Bone marrow (tissue), 2 donors: ENCODE measurements around the gene KRT81.
"Not testable (repeated sequence)": the region's sequence is repeated elsewhere in the genome, so short reads cannot be mapped to it uniquely, and the experiment has no call there.

Source experiments
- DNase-seq, 2 donors: peaks; one replicate each; lab custom pipeline; 2025; lab: John Stamatoyannopoulos, UW

Gene KRT81

GRCh38 chr12:52274521-52275120, 16.7 kb downstream of the KRT81 start, which contains the start of gene KRT86:
Gene KRT86 (plus strand): TSS chr12:52274645. CDS start chr12:52301917, 27,272 bp downstream.
- DNase-seq = no peak

GRCh38 chr12:52271158-52271557, 20.2 kb downstream of the KRT81 start:
- DNase-seq = no peak

- no peak for DNase-seq
Measured at GRCh38 chr12:52270541-52271070, 20.7 kb downstream of the KRT81 start.

- no peak for DNase-seq
Measured at GRCh38 chr12:52268212-52268611, 23.1 kb downstream of the KRT81 start.

- DNase-seq = no peak
Measured at GRCh38 chr12:52267699-52268098, 23.6 kb downstream of the KRT81 start.

GRCh38 chr12:52267266-52267665, 24.1 kb downstream of the KRT81 start:
- no peak for DNase-seq

GRCh38 chr12:52266514-52266913, 24.8 kb downstream of the KRT81 start:
- DNase-seq = no peak

- DNase-seq = no peak
Measured at GRCh38 chr12:52264435-52264825, 26.9 kb downstream of the KRT81 start.

GRCh38 chr12:52263761-52264434, 27.4 kb downstream of the KRT81 start:
- DNase-seq = no peak

- no peak for DNase-seq
Measured at GRCh38 chr12:52262286-52262685, 29.0 kb downstream of the KRT81 start.

GRCh38 chr12:52261208-52261484, 30.2 kb downstream of the KRT81 start:
- DNase-seq = no peak

- peak in 1 of 2 donors; percentile 72 for DNase-seq
Measured at GRCh38 chr12:52260361-52261207, 30.8 kb downstream of the KRT81 start.

- DNase-seq = peak in 1 of 2 donors; percentile 12
Measured at GRCh38 chr12:52259657-52260243, 31.6 kb downstream of the KRT81 start.

GRCh38 chr12:52258335-52258901, 32.9 kb downstream of the KRT81 start:
- DNase-seq = no peak

GRCh38 chr12:52257922-52258321, 33.4 kb downstream of the KRT81 start:
- not testable (repeated sequence) for DNase-seq

GRCh38 chr12:52257074-52257551, 34.2 kb downstream of the KRT81 start:
- no peak for DNase-seq

- DNase-seq = no peak
Measured at GRCh38 chr12:52256584-52256935, 34.8 kb downstream of the KRT81 start.

GRCh38 chr12:52255926-52256583, 35.3 kb downstream of the KRT81 start:
- DNase-seq = no peak

GRCh38 chr12:52254965-52255751, 36.2 kb downstream of the KRT81 start:
- no peak for DNase-seq

GRCh38 chr12:52254180-52254964, 37.0 kb downstream of the KRT81 start:
- no peak for DNase-seq
